ENCODE measurements around the gene EEF1AKMT3.
"Not testable (repeated sequence)": the region's sequence is repeated elsewhere in the genome, so short reads cannot be mapped to it uniquely, and the experiment has no call there.

Gene EEF1AKMT3

DNA sequence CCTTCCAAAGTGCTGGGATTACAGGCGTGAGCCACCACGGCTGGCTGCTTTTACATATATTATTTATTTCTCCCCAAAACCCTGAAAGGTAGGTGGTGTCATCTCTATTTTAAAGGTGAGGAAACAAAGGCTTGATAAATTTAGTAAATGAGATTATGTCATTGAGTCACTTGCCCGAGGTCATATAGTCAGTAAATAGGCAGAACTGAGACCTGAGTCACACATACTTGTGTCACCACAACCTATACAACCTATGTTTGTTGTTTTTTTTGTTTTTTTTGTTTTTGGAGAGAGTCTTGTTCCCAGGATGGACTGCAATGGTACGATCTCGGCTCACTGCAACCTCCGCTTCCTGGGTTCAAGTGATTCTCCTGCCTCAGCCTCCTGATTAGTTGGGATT, 22.9 kb downstream of the EEF1AKMT3 start:
- no peak for DNase-seq

- DNase-seq: no peak
Observed at GRCh38 chr12:57796996-57797395, 24.6 kb downstream of the EEF1AKMT3 start.

- DNase-seq: no peak
Observed at GRCh38 chr12:57797933-57798332, 25.5 kb downstream of the EEF1AKMT3 start.

- no peak for DNase-seq
Observed at GRCh38 chr12:57800965-57801364, 28.6 kb downstream of the EEF1AKMT3 start.

DNA sequence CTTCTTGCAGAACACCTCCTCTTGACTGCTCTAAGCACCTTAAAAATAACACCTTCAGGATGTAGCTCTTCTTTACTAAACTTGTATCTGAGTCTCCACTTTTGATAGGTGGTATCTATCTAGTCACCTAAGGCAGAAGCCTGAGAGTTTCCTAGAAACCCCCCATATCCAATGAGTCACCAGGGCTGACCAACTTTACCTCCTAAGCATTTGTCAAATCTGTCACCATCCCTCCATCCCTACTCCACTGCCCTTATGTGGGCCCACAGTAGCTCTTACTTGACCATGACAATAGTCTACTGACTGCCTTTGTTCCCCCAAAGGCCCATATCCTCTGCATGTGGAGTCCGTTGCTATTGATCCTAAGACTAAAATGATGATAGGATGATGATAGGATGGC, 30.2 kb downstream of the EEF1AKMT3 start:
- DNase-seq: no peak

DNA sequence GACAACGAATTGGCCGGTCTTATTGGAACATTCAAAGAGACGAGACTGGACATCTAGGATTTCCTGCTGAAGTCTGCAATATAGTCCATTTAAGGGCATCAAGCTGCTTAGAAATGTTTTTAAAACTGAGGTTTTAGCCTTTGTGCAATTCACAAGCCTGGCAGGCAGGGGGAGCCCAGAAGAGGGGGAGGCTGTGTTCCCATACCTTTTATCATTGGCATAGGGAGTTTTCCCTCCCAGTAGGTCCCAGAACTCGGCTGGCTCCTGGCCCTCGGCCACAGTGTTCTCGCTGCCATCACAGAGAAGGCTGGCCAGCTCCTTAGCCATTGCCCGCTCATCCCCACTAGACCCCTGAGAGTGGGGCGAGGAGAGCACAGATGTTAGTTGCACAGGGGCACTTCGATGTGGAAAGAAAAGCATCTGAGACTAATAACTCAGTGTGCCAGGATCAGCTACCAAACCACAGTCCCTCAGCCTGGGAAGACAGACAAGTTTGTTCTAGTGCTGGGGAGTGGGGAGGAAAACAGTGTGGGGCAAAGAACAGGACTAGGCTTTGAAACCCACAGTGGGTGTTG, 31.0 kb downstream of the EEF1AKMT3 start:
- DNase-seq: peak; percentile 23

DNA sequence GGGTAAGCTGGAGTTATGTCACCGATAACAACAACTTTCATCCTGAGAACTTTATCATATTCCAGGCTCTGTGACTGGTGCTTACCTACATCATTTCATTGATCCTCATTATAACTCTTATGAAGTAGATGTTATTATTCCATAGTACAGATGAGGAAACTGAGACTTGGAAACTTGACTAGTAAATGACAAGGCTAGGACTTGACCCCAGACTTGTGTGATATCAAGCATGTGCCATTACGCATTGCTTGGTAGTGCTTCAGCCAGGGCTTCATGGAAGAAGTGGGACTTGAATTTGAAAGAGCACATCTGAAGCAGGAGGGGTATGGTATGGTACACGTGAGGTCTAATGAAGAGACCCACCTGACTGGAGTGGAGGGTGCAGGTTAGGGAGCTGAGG, 34.3 kb downstream of the EEF1AKMT3 start:
- DNase-seq: no peak

DNA sequence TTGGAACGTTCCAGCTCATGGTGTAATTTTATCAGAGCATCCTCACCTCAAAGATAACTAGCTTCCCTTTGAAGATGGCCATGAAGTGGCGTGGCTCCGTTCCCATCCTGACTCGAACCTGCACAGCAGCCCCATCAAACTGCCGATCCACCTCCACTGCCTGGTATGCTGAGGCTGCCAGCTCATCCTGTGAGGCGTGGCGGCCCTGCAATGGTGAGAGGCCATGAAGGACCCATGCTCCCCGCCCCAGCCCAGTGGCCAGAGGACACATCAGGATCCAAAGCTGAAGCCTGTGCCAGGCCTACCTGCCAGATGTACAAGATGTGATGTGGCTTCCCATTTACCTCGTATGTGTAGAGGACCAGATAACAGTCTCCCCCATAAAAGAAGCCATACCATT, 34.9 kb downstream of the EEF1AKMT3 start:
- no peak for DNase-seq

GRCh38 chr12:57808351-57808750, 35.9 kb downstream of the EEF1AKMT3 start:
- DNase-seq: no peak

DNA sequence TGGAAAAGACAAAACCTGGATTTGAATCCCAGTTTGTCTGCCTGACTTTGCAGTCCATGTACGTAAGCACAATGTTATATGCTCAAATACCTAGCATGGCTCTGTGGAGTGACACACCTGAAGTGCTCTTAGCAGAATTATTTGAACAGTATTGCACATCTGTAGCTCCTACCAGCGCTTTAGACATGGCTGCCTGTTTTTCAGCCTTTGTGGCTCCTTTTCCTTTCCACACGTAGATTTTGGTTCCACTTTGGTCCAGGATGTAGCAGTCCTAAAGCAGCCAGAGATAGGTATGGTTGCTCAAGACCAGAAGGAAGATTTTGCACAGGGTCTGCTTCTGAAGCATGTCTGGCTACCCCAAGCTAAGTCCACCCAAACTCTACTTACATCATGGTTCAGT, 37.0 kb downstream of the EEF1AKMT3 start:
- no peak for DNase-seq

- DNase-seq: no peak
Observed at GRCh38 chr12:57810450-57810849, 38.0 kb downstream of the EEF1AKMT3 start.

DNA sequence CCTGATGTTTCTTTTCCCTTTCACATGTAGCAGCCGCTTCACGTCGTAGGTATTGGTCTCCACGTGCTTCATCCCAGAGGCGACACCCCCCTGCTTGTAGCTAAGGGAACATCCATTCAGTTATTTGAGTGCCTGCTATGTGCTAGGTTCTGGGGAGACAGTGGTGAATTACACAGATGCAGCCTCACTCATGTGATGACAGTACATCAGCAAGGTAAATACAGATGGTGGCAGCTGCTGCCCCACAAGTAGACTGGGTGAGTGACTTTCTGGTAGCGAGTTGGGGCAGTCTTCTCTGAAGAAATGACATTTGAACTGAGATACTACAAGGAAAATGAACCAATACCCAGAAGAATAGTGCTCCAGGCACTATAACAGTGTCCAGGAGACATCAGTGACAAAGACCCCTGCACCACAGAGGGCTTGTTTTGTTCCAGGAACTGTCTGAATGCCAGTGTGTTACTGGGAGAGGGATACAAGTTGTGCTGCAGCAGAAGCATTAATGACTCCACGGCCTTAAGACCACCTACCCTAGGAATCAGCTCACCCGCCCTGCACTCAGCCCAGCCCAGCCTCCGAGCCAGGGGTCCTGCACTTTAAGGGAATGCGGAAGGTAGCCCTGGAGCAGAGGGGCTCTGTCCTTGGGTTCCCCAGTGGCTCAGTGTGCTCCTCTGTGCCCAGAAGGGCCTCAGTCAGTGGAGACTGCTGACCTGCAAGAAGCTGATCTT, 38.8 kb downstream of the EEF1AKMT3 start:
- DNase-seq: no peak

GRCh38 chr12:57813111-57813970, 40.9 kb downstream of the EEF1AKMT3 start:
- no peak for DNase-seq

- no peak for DNase-seq
Observed at GRCh38 chr12:57813971-57814772, 41.8 kb downstream of the EEF1AKMT3 start.

GRCh38 chr12:57815177-57816000, 43.0 kb downstream of the EEF1AKMT3 start:
- peak; percentile 30 for DNase-seq

GRCh38 chr12:57816001-57816854, 43.8 kb downstream of the EEF1AKMT3 start:
- no peak for DNase-seq

- no peak for DNase-seq
Observed at GRCh38 chr12:57816855-57817151, 44.4 kb downstream of the EEF1AKMT3 start.

GRCh38 chr12:57817261-57817989, 45.0 kb downstream of the EEF1AKMT3 start:
- no peak for DNase-seq

GRCh38 chr12:57817990-57818331, 45.5 kb downstream of the EEF1AKMT3 start:
- not testable (repeated sequence) for DNase-seq

- not testable (repeated sequence) for DNase-seq
Observed at GRCh38 chr12:57820119-57820518, 47.7 kb downstream of the EEF1AKMT3 start.

GRCh38 chr12:57821015-57821414, 48.6 kb downstream of the EEF1AKMT3 start:
- DNase-seq: not testable (repeated sequence)

Measured in NCI-H1436 treated with DMSO at 0.1 percent for 48 hours (cell line).